ENCODE results near the gene KNTC1.

- TF ChIP-seq CTCF (IDR thresholded peaks at IDR 0.05), result no peak
- TF ChIP-seq POLR2A (IDR thresholded peaks at IDR 0.05), result no peak
Measured at GRCh38 chr12:122513660-122514059, 13.4 kb upstream of the KNTC1 start.
